ENCODE data around the gene ARHGAP29.

ARHGAP29 gene

DNA sequence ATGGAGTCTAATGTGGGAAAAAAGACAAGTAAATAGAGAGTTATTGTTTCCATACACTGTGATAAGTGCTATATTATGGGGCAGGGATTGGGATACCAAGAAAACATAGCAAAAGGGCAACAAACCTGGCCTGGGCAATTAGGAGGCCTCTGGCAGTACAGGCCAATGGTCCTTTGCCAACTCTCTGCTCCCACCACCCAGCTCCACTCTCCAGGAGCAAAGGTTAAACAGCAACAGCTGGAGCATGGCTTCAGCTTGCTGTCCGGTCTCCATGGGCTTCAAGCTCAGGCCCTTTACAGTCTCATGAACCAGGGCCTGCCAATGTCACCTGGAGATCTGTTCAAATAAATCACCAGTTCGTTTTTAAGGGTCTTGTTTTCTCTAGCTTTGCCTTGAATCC is 37.2 kb upstream of the ARHGAP29 start:
- Histone ChIP-seq H4K20me1 (ENCODE audit: insufficient read depth, low read length, poor library complexity, severe bottlenecking) (no peaks in the 10 kb centered on the region), H3K4me1 (ENCODE audit: insufficient read depth, low read length, poor library complexity, severe bottlenecking) (no peaks in the 10 kb centered on the region), H3K9me3 (ENCODE audit: insufficient read depth, low read depth, low read length) (no peaks in the 10 kb centered on the region), H3K79me2 (ENCODE audit: insufficient read depth, low read length) (no peaks in the 10 kb centered on the region), H2AFZ (ENCODE audit: low read length) (no peak overlapping the region), H3K9me2 (replicated peaks; ENCODE audit: low read depth, low read length) (no peaks in the 10 kb centered on the region), H3K9ac (ENCODE audit: low read depth, low read length, poor library complexity, severe bottlenecking) (no peak overlapping the region), H3K4me3 (ENCODE audit: low read length, poor library complexity, severe bottlenecking) (no peak overlapping the region), H3K36me3 (ENCODE audit: insufficient read depth, low read length) (no peaks in the 10 kb centered on the region), H3K27me3 (ENCODE audit: insufficient read depth, low read length, poor library complexity, severe bottlenecking) (no peaks in the 10 kb centered on the region), H3F3A (ENCODE audit: low read depth) (no peaks in the 10 kb centered on the region), H3K4me2 (ENCODE audit: low read depth, low read length, poor library complexity, severe bottlenecking) (no peak overlapping the region)
- TF ChIP-seq EZH2phosphoT487 (IDR thresholded peaks at IDR 0.05; ENCODE audit: borderline replicate concordance) = no peak
- TF ChIP-seq, protein P1, sequence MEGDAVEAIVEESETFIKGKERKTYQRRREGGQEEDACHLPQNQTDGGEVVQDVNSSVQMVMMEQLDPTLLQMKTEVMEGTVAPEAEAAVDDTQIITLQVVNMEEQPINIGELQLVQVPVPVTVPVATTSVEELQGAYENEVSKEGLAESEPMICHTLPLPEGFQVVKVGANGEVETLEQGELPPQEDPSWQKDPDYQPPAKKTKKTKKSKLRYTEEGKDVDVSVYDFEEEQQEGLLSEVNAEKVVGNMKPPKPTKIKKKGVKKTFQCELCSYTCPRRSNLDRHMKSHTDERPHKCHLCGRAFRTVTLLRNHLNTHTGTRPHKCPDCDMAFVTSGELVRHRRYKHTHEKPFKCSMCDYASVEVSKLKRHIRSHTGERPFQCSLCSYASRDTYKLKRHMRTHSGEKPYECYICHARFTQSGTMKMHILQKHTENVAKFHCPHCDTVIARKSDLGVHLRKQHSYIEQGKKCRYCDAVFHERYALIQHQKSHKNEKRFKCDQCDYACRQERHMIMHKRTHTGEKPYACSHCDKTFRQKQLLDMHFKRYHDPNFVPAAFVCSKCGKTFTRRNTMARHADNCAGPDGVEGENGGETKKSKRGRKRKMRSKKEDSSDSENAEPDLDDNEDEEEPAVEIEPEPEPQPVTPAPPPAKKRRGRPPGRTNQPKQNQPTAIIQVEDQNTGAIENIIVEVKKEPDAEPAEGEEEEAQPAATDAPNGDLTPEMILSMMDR (conservative IDR thresholded peaks at IDR 0.05; ENCODE audit: low read length) = no peak

DNA sequence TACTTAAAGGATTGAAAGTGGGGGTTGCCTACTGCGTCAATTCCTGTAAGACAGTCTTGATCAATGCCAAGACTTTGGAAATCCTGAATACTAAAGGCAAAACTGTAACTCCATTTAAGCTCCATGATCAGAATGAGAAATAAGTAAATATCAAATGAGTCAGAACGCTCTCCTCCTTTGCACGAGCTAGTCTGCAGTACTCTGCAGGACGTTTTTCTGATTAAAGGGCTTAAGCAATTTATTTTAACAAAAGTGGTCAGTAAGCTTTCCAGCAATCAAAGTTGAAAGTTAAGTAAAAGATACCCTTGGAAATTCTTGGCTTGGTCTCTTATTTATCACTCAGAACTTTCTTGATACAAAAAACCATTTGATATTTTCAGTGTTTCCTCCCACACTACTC is 35.7 kb upstream of the ARHGAP29 start:
- no peaks in the 10 kb centered on the region for H3K4me1 ChIP-seq (ENCODE audit: insufficient read depth, low read length, poor library complexity, severe bottlenecking)
- H3K36me3 ChIP-seq (ENCODE audit: insufficient read depth, low read length) = no peaks in the 10 kb centered on the region
- no peaks in the 10 kb centered on the region for H3K79me2 ChIP-seq (ENCODE audit: insufficient read depth, low read length)
- no peaks in the 10 kb centered on the region for H4K20me1 ChIP-seq (ENCODE audit: insufficient read depth, low read length, poor library complexity, severe bottlenecking)
- H3K9me3 ChIP-seq (ENCODE audit: insufficient read depth, low read depth, low read length) = no peaks in the 10 kb centered on the region
- H3K9ac ChIP-seq (ENCODE audit: low read depth, low read length, poor library complexity, severe bottlenecking) = no peak overlapping the region
- H3K27me3 ChIP-seq (ENCODE audit: insufficient read depth, low read length, poor library complexity, severe bottlenecking) = no peaks in the 10 kb centered on the region
- no peaks in the 10 kb centered on the region for H3F3A ChIP-seq (ENCODE audit: low read depth)
- no peaks in the 10 kb centered on the region for H3K9me2 ChIP-seq (replicated peaks; ENCODE audit: low read depth, low read length)
- H3K4me2 ChIP-seq (ENCODE audit: low read depth, low read length, poor library complexity, severe bottlenecking) = no peak overlapping the region
- H2AFZ ChIP-seq (ENCODE audit: low read length) = no peak overlapping the region
- no peak for TF ChIP-seq EZH2phosphoT487 (IDR thresholded peaks at IDR 0.05; ENCODE audit: borderline replicate concordance)
- TF ChIP-seq, protein P1 (conservative IDR thresholded peaks at IDR 0.05; ENCODE audit: low read length) = no peak
- H3K4me3 ChIP-seq (ENCODE audit: low read length, poor library complexity, severe bottlenecking) = no peak overlapping the region

DNA sequence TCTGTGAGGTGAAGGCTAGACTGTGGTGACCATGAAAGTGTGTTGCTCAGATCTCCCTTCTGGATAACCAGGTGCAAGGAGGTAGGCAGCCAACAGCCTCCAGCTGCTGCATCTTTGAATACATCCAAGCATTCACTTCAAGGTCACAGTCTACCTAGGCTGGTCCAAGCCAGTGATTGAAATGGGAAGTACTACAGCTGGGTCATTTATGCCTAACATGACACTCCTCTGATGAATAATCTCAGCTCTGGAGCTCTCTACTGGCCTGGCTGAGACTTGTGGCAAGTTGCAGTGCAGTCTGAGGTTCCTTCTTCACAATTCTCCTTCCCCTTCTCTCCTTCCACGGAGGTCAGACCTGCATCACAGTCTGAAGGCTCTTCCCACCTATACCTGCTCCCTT is 35.0 kb upstream of the ARHGAP29 start:
- no peaks in the 10 kb centered on the region for H3K27me3 ChIP-seq (ENCODE audit: insufficient read depth, low read length, poor library complexity, severe bottlenecking)
- H3F3A ChIP-seq (ENCODE audit: low read depth) = no peaks in the 10 kb centered on the region
- H3K79me2 ChIP-seq (ENCODE audit: insufficient read depth, low read length) = no peaks in the 10 kb centered on the region
- no peak overlapping the region for H3K4me2 ChIP-seq (ENCODE audit: low read depth, low read length, poor library complexity, severe bottlenecking)
- no peak overlapping the region for H3K4me3 ChIP-seq (ENCODE audit: low read length, poor library complexity, severe bottlenecking)
- H3K9me2 ChIP-seq (replicated peaks; ENCODE audit: low read depth, low read length) = no peaks in the 10 kb centered on the region
- H3K9me3 ChIP-seq (ENCODE audit: insufficient read depth, low read depth, low read length) = no peaks in the 10 kb centered on the region
- H3K4me1 ChIP-seq (ENCODE audit: insufficient read depth, low read length, poor library complexity, severe bottlenecking) = no peaks in the 10 kb centered on the region
- H4K20me1 ChIP-seq (ENCODE audit: insufficient read depth, low read length, poor library complexity, severe bottlenecking) = no peaks in the 10 kb centered on the region
- no peak overlapping the region for H2AFZ ChIP-seq (ENCODE audit: low read length)
- H3K9ac ChIP-seq (ENCODE audit: low read depth, low read length, poor library complexity, severe bottlenecking) = no peak overlapping the region
- no peaks in the 10 kb centered on the region for H3K36me3 ChIP-seq (ENCODE audit: insufficient read depth, low read length)
- TF ChIP-seq, protein P1 (conservative IDR thresholded peaks at IDR 0.05; ENCODE audit: low read length) = no peak
- no peak for TF ChIP-seq EZH2phosphoT487 (IDR thresholded peaks at IDR 0.05; ENCODE audit: borderline replicate concordance)

Data from Loucy (cell line).